Endothelial cell of umbilical vein (primary cell): ENCODE results near the gene EFS.

ENCODE experiments used
- EZH2 ChIP-seq: IDR thresholded peaks from 2 replicates; pipeline ENCODE4 v1.6.1; 2012; ENCODE audit warnings: borderline replicate concordance, low read depth, mild to moderate bottlenecking, moderate library complexity, low read length, inconsistent platforms; ENCODE audit not compliant: severe bottlenecking
- GATA2 ChIP-seq: IDR thresholded peaks from 2 replicates; pipeline ENCODE4 v1.7.0; 2011; ENCODE audit warnings: low read depth, mild to moderate bottlenecking, moderate library complexity, mixed read lengths, low read length; ENCODE audit not compliant: insufficient read length, insufficient read depth
- POLR2A ChIP-seq: IDR thresholded peaks from 2 replicates; pipeline ENCODE4 v1.6.1; 2012; ENCODE audit warnings: low read depth, mild to moderate bottlenecking, control low read depth, low read length
- POLR2AphosphoS5 ChIP-seq: IDR thresholded peaks from 2 replicates; pipeline ENCODE4 v1.6.1; 2012; ENCODE audit warnings: low read depth, mild to moderate bottlenecking, control low read depth, low read length, moderate library complexity; ENCODE audit not compliant: insufficient read depth
- TF ChIP-seq, protein P1 (sequence below), 2 donors: IDR thresholded peaks; 1 replicate in 1 of 2; 2 replicates in 1 of 2; pipeline ENCODE4 v1.5.1; 2011; ENCODE audit warnings: low read length in 2 of 2, mild to moderate bottlenecking in 2 of 2, moderate library complexity in 2 of 2, control low read depth in 1 of 2, inconsistent platforms in 1 of 2, low read depth in 1 of 2; ENCODE audit not compliant: insufficient read depth in 1 of 2; ENCODE audit errors: extremely low read depth in 1 of 2
- TF ChIP-seq, protein P2 (sequence below): IDR thresholded peaks from 2 replicates; pipeline ENCODE4 v1.6.1; 2011; ENCODE audit not compliant: insufficient read depth, insufficient read length

GRCh38 chr14:23324993-23325392 lies 40.0 kb downstream of the EFS start:
- no peak for TF ChIP-seq EZH2
- no peak for TF ChIP-seq POLR2AphosphoS5
- TF ChIP-seq, protein P1, sequence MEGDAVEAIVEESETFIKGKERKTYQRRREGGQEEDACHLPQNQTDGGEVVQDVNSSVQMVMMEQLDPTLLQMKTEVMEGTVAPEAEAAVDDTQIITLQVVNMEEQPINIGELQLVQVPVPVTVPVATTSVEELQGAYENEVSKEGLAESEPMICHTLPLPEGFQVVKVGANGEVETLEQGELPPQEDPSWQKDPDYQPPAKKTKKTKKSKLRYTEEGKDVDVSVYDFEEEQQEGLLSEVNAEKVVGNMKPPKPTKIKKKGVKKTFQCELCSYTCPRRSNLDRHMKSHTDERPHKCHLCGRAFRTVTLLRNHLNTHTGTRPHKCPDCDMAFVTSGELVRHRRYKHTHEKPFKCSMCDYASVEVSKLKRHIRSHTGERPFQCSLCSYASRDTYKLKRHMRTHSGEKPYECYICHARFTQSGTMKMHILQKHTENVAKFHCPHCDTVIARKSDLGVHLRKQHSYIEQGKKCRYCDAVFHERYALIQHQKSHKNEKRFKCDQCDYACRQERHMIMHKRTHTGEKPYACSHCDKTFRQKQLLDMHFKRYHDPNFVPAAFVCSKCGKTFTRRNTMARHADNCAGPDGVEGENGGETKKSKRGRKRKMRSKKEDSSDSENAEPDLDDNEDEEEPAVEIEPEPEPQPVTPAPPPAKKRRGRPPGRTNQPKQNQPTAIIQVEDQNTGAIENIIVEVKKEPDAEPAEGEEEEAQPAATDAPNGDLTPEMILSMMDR (IDR thresholded peaks at IDR 0.05; ENCODE audit: extremely low read depth in 1 of 2, insufficient read depth in 1 of 2, low read depth in 1 of 2, low read length in 2 of 2): no peak
- TF ChIP-seq, protein P2, sequence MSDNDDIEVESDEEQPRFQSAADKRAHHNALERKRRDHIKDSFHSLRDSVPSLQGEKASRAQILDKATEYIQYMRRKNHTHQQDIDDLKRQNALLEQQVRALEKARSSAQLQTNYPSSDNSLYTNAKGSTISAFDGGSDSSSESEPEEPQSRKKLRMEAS: no peak
- no peak for TF ChIP-seq GATA2
- TF ChIP-seq POLR2A: no peak
